ENCODE data around the gene TFF2. TPM values are rescaled to one million over a fixed set of nuclear protein-coding genes. Genes with fewer than 3 reads are reported as not detected.

The TFF2 gene
- total and polyA plus RNA-seq, 2 of the 4 experiments (the other 2 are of a cell fraction) = not detected

- no CpG with 5 or more reads among the region's 5 CpGs for WGBS, 2 experiments (ENCODE audit: extremely low coverage in 2 of 2, insufficient read length in 1 of 2)
- no peak overlapping the region for H2BK120ac ChIP-seq (ENCODE audit: low read depth, low read length)
- POLR2A ChIA-PET (ENCODE audit: unreplicated experiment) = no interaction called here
- H4K5ac ChIP-seq (ENCODE audit: low read depth, low read length) = no peak overlapping the region
- no peak overlapping the region for H3K9ac ChIP-seq (ENCODE audit: low read depth, low read length)
- H3K9me1 ChIP-seq (ENCODE audit: insufficient read depth, low read length) = no peaks in the 10 kb centered on the region
- H3K4ac ChIP-seq (ENCODE audit: low read depth, low read length) = no peak overlapping the region
- in situ Hi-C loops (cut with MboI; ENCODE audit: low sequenced_read_pairs) (no loop called here), intact Hi-C loops (cut with micrococcal nuclease) (no loop called here), dilution Hi-C loops (cut with HindIII; ENCODE audit: low sequenced_read_pairs, unreplicated experiment) (no loop called here)
- peaks cover 3% of the 10 kb centered on the region; the same call in 1 of the 2 replicates for H3K9me3 ChIP-seq (ENCODE audit: control insufficient read depth, insufficient read depth, low read length)
- H4K20me1 ChIP-seq (ENCODE audit: insufficient read depth, low read length) = no peaks in the 10 kb centered on the region
- H2AK5ac ChIP-seq (ENCODE audit: low read depth, low read length) = no peak overlapping the region
- BruUV-seq (replicated peaks) = no TSS peak
- no peak overlapping the region for H3K23ac ChIP-seq (ENCODE audit: low read depth, low read length)
- DNase-seq (no peak), ATAC-seq (ENCODE audit: low read depth) (no peak)
- H3K4me3 ChIP-seq (ENCODE audit: insufficient read depth, low read depth, low read length) = no peak overlapping the region
- no peak overlapping the region for H4K8ac ChIP-seq (ENCODE audit: low read depth in 2 of 2, low read length in 2 of 2)
- no peak overlapping the region for H2BK15ac ChIP-seq (ENCODE audit: low read depth, low read length)
- H4K91ac ChIP-seq (ENCODE audit: insufficient read depth, low read depth, low read length) = no peak overlapping the region
- no peak overlapping the region for H3K27ac ChIP-seq (ENCODE audit: insufficient read depth, low read length)
- H2AFZ ChIP-seq (replicated peaks; ENCODE audit: low read length, poor library complexity) = no peak overlapping the region
- H3K79me1 ChIP-seq (ENCODE audit: low read depth in 1 of 2, low read length in 2 of 2) = no peaks in the 10 kb centered on the region
- TF ChIP-seq, protein P1, sequence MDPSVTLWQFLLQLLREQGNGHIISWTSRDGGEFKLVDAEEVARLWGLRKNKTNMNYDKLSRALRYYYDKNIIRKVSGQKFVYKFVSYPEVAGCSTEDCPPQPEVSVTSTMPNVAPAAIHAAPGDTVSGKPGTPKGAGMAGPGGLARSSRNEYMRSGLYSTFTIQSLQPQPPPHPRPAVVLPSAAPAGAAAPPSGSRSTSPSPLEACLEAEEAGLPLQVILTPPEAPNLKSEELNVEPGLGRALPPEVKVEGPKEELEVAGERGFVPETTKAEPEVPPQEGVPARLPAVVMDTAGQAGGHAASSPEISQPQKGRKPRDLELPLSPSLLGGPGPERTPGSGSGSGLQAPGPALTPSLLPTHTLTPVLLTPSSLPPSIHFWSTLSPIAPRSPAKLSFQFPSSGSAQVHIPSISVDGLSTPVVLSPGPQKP (IDR thresholded peaks at IDR 0.05; ENCODE audit: borderline replicate concordance, low read depth, low read length) = no peak
- no peak for TF ChIP-seq CTCF (conservative IDR thresholded peaks at IDR 0.05; ENCODE audit: low read depth, low read length)
- no peak for TF ChIP-seq MAZ (IDR thresholded peaks at IDR 0.05; ENCODE audit: borderline replicate concordance, low read depth, low read length)
- no peak for TF ChIP-seq CEBPB (IDR thresholded peaks at IDR 0.05; ENCODE audit: low read depth, low read length)
- TF ChIP-seq POLR2A (IDR thresholded peaks at IDR 0.05; ENCODE audit: low read depth, low read length) = no peak
- CTCF ChIA-PET = no interaction called here
- no peak overlapping the region for H3K4me2 ChIP-seq (ENCODE audit: low read depth, low read length)
- peaks cover 29% of the 10 kb centered on the region; the same call in 1 of the 2 replicates for H3K27me3 ChIP-seq (ENCODE audit: control insufficient read depth, insufficient read depth, low read length)
- H3K4me1 ChIP-seq (ENCODE audit: control insufficient read depth, insufficient read depth, low read length) = no peaks in the 10 kb centered on the region
- no peak overlapping the region for H2BK5ac ChIP-seq (ENCODE audit: low read depth, low read length, poor library complexity, severe bottlenecking)
- H3K56ac ChIP-seq (ENCODE audit: extremely low read depth, insufficient read depth, low read length) = no peak overlapping the region
- H3K14ac ChIP-seq (replicated peaks; ENCODE audit: low read depth, low read length) = no peak overlapping the region
- no peak overlapping the region for H3K18ac ChIP-seq (ENCODE audit: low read depth, low read length)
- H2BK20ac ChIP-seq (ENCODE audit: low read depth, low read length) = no peak overlapping the region
- H3K36me3 ChIP-seq (ENCODE audit: control insufficient read depth, insufficient read depth, low read length) = no peaks in the 10 kb centered on the region
- H2AK9ac ChIP-seq (replicated peaks; ENCODE audit: low read depth, low read length, poor library complexity) = no peak overlapping the region
Observed at GRCh38 chr21:42377951-42378340, 27.2 kb upstream of the TFF2 start.
